Measurements from ENCODE around the gene ZNF14.

ZNF14 gene

GRCh38 chr19:19742773-19743172, 9.9 kb upstream of the ZNF14 start:
- H4K91ac ChIP-seq (ENCODE audit: low read depth, low read length, poor library complexity): no peak overlapping the region
- no peak overlapping the region for H2BK5ac ChIP-seq (ENCODE audit: low read length)
- no peak overlapping the region for H2AK5ac ChIP-seq (ENCODE audit: low read depth, low read length)
- H4K8ac ChIP-seq (ENCODE audit: low read depth, low read length): no peak overlapping the region
- WGBS, 2 donors (ENCODE audit: extremely low coverage in 2 of 2, insufficient read length in 2 of 2, insufficient replicate concordance in 1 of 2): no CpG with 5 or more reads among the region's 9 CpGs
- H3K4me1 ChIP-seq (ENCODE audit: control insufficient read depth in 2 of 2, insufficient read depth in 1 of 2, low read depth in 1 of 2, low read length in 2 of 2): no peaks in the 10 kb centered on the region
- no peak overlapping the region for H3K4me2 ChIP-seq (ENCODE audit: insufficient read depth, low read length, poor library complexity, severe bottlenecking)
- H3K36me3 ChIP-seq (replicated peaks in 1 of 2; ENCODE audit: control insufficient read depth in 2 of 2, insufficient read depth in 2 of 2, low read length in 2 of 2): no peaks in the 10 kb centered on the region
- H2BK12ac ChIP-seq (ENCODE audit: low read length): no peak overlapping the region
- no peaks in the 10 kb centered on the region for H3K27me3 ChIP-seq (ENCODE audit: control insufficient read depth in 3 of 3, insufficient read depth in 3 of 3, low read depth in 1 of 3, low read length in 3 of 3)
- no peak overlapping the region for H3K18ac ChIP-seq (ENCODE audit: low read length)
- H3K9me3 ChIP-seq (replicated peaks in 1 of 2; ENCODE audit: control insufficient read depth in 2 of 2, insufficient read depth in 1 of 2, low read depth in 1 of 2, low read length in 2 of 2): peaks cover 6 to 10% of the 10 kb centered on the region in 2 donors
- no peak overlapping the region for H3K4ac ChIP-seq (ENCODE audit: low read length)
- H3K9ac ChIP-seq (ENCODE audit: low read depth, low read length, poor library complexity): no peak overlapping the region
- no peak overlapping the region for H3K4me3 ChIP-seq (ENCODE audit: low read length in 2 of 2)
- no peak overlapping the region for H2AFZ ChIP-seq (ENCODE audit: low read length)
- no peak for DNase-seq (ENCODE audit: low spot score)
- no peak overlapping the region for H2BK15ac ChIP-seq (ENCODE audit: low read length)
- no peak overlapping the region for H3K14ac ChIP-seq (ENCODE audit: low read length)
- H2BK120ac ChIP-seq (ENCODE audit: low read depth, low read length): no peak overlapping the region
- H3K27ac ChIP-seq (replicated peaks; ENCODE audit: low read length): no peak overlapping the region
- no peaks in the 10 kb centered on the region for H3K79me1 ChIP-seq (ENCODE audit: low read depth, low read length)
- H3K23ac ChIP-seq (ENCODE audit: low read depth, low read length, poor library complexity): peak overlapping the region; percentile 38

- DNase-seq (ENCODE audit: low spot score): no peak
- Histone ChIP-seq H2BK12ac (ENCODE audit: low read length) (no peak overlapping the region), H3K4me3 (ENCODE audit: low read length in 2 of 2) (no peak overlapping the region), H3K27ac (replicated peaks; ENCODE audit: low read length) (no peak overlapping the region), H2AFZ (ENCODE audit: low read length) (no peak overlapping the region), H2BK5ac (ENCODE audit: low read length) (no peak overlapping the region), H4K91ac (ENCODE audit: low read depth, low read length, poor library complexity) (no peak overlapping the region), H3K4ac (ENCODE audit: low read length) (no peak overlapping the region), H3K23ac (ENCODE audit: low read depth, low read length, poor library complexity) (no peak overlapping the region), H3K27me3 (ENCODE audit: control insufficient read depth in 3 of 3, insufficient read depth in 3 of 3, low read depth in 1 of 3, low read length in 3 of 3) (no peaks in the 10 kb centered on the region), H3K18ac (ENCODE audit: low read length) (no peak overlapping the region), H3K9ac (ENCODE audit: low read depth, low read length, poor library complexity) (no peak overlapping the region), H3K79me1 (ENCODE audit: low read depth, low read length) (no peaks in the 10 kb centered on the region), H3K9me3 (replicated peaks in 1 of 2; ENCODE audit: control insufficient read depth in 2 of 2, insufficient read depth in 1 of 2, low read depth in 1 of 2, low read length in 2 of 2) (peaks cover 4 to 9% of the 10 kb centered on the region in 2 donors), H3K4me1 (ENCODE audit: control insufficient read depth in 2 of 2, insufficient read depth in 1 of 2, low read depth in 1 of 2, low read length in 2 of 2) (no peaks in the 10 kb centered on the region), H2AK5ac (ENCODE audit: low read depth, low read length) (no peak overlapping the region), H3K14ac (ENCODE audit: low read length) (no peak overlapping the region), H2BK15ac (ENCODE audit: low read length) (no peak overlapping the region), H3K36me3 (replicated peaks in 1 of 2; ENCODE audit: control insufficient read depth in 2 of 2, insufficient read depth in 2 of 2, low read length in 2 of 2) (no peaks in the 10 kb centered on the region), H4K8ac (ENCODE audit: low read depth, low read length) (no peak overlapping the region), H3K4me2 (ENCODE audit: insufficient read depth, low read length, poor library complexity, severe bottlenecking) (no peak overlapping the region), H2BK120ac (ENCODE audit: low read depth, low read length) (no peak overlapping the region)
- no CpG with 5 or more reads among the region's 7 CpGs for WGBS, 2 donors (ENCODE audit: extremely low coverage in 2 of 2, insufficient read length in 2 of 2, insufficient replicate concordance in 1 of 2)
These were observed 8.3 kb upstream of the ZNF14 start for GRCh38 chr19:19741184-19741583.

GRCh38 chr19:19740755-19741154, 7.8 kb upstream of the ZNF14 start:
- Histone ChIP-seq H2AK5ac (ENCODE audit: low read depth, low read length) (no peak overlapping the region), H3K4me1 (ENCODE audit: control insufficient read depth in 2 of 2, insufficient read depth in 1 of 2, low read depth in 1 of 2, low read length in 2 of 2) (no peaks in the 10 kb centered on the region), H4K91ac (ENCODE audit: low read depth, low read length, poor library complexity) (no peak overlapping the region), H2BK15ac (ENCODE audit: low read length) (no peak overlapping the region), H3K23ac (ENCODE audit: low read depth, low read length, poor library complexity) (peak overlapping the region; percentile 62), H3K9ac (ENCODE audit: low read depth, low read length, poor library complexity) (no peak overlapping the region), H3K4me2 (ENCODE audit: insufficient read depth, low read length, poor library complexity, severe bottlenecking) (no peak overlapping the region), H2BK5ac (ENCODE audit: low read length) (no peak overlapping the region), H2AFZ (ENCODE audit: low read length) (no peak overlapping the region), H2BK12ac (ENCODE audit: low read length) (no peak overlapping the region), H3K14ac (ENCODE audit: low read length) (no peak overlapping the region), H3K36me3 (replicated peaks in 1 of 2; ENCODE audit: control insufficient read depth in 2 of 2, insufficient read depth in 2 of 2, low read length in 2 of 2) (no peaks in the 10 kb centered on the region), H3K27ac (replicated peaks; ENCODE audit: low read length) (no peak overlapping the region), H3K27me3 (ENCODE audit: control insufficient read depth in 3 of 3, insufficient read depth in 3 of 3, low read depth in 1 of 3, low read length in 3 of 3) (no peaks in the 10 kb centered on the region), H3K9me3 (replicated peaks in 1 of 2; ENCODE audit: control insufficient read depth in 2 of 2, insufficient read depth in 1 of 2, low read depth in 1 of 2, low read length in 2 of 2) (peaks cover 4 to 6% of the 10 kb centered on the region in 2 donors), H4K8ac (ENCODE audit: low read depth, low read length) (no peak overlapping the region), H3K4me3 (ENCODE audit: low read length in 2 of 2) (no peak overlapping the region), H2BK120ac (ENCODE audit: low read depth, low read length) (no peak overlapping the region), H3K18ac (ENCODE audit: low read length) (peak overlapping the region; percentile 37), H3K4ac (ENCODE audit: low read length) (no peak overlapping the region), H3K79me1 (ENCODE audit: low read depth, low read length) (no peaks in the 10 kb centered on the region)
- no CpG with 5 or more reads among the region's 18 CpGs for WGBS, 2 donors (ENCODE audit: extremely low coverage in 2 of 2, insufficient read length in 2 of 2, insufficient replicate concordance in 1 of 2)
- no peak for DNase-seq (ENCODE audit: low spot score)

GRCh38 chr19:19738564-19738963, 5.7 kb upstream of the ZNF14 start:
- H2BK120ac ChIP-seq (ENCODE audit: low read depth, low read length): no peak overlapping the region
- H3K79me1 ChIP-seq (ENCODE audit: low read depth, low read length): no peaks in the 10 kb centered on the region
- no peaks in the 10 kb centered on the region for H3K36me3 ChIP-seq (replicated peaks in 1 of 2; ENCODE audit: control insufficient read depth in 2 of 2, insufficient read depth in 2 of 2, low read length in 2 of 2)
- DNase-seq (ENCODE audit: low spot score): no peak
- H3K4me1 ChIP-seq (ENCODE audit: control insufficient read depth in 2 of 2, insufficient read depth in 1 of 2, low read depth in 1 of 2, low read length in 2 of 2): no peaks in the 10 kb centered on the region
- H3K27me3 ChIP-seq (ENCODE audit: control insufficient read depth in 3 of 3, insufficient read depth in 3 of 3, low read depth in 1 of 3, low read length in 3 of 3): no peaks in the 10 kb centered on the region
- H2BK15ac ChIP-seq (ENCODE audit: low read length): peak overlapping the region; percentile 83
- H4K8ac ChIP-seq (ENCODE audit: low read depth, low read length): no peak overlapping the region
- no peak overlapping the region for H3K4ac ChIP-seq (ENCODE audit: low read length)
- H4K91ac ChIP-seq (ENCODE audit: low read depth, low read length, poor library complexity): no peak overlapping the region
- no peak overlapping the region for H2BK12ac ChIP-seq (ENCODE audit: low read length)
- no CpG with 5 or more reads among the region's 1 CpG for WGBS, 2 donors (ENCODE audit: extremely low coverage in 2 of 2, insufficient read length in 2 of 2, insufficient replicate concordance in 1 of 2)
- H3K4me3 ChIP-seq (ENCODE audit: low read length in 2 of 2): no peak overlapping the region
- no peak overlapping the region for H2AFZ ChIP-seq (ENCODE audit: low read length)
- no peak overlapping the region for H3K4me2 ChIP-seq (ENCODE audit: insufficient read depth, low read length, poor library complexity, severe bottlenecking)
- peak overlapping the region; percentile 43 for H3K23ac ChIP-seq (ENCODE audit: low read depth, low read length, poor library complexity)
- H3K14ac ChIP-seq (ENCODE audit: low read length): peak overlapping the region; percentile 31
- peaks cover 6 to 13% of the 10 kb centered on the region in 2 donors for H3K9me3 ChIP-seq (replicated peaks in 1 of 2; ENCODE audit: control insufficient read depth in 2 of 2, insufficient read depth in 1 of 2, low read depth in 1 of 2, low read length in 2 of 2)
- no peak overlapping the region for H2AK5ac ChIP-seq (ENCODE audit: low read depth, low read length)
- H3K9ac ChIP-seq (ENCODE audit: low read depth, low read length, poor library complexity): no peak overlapping the region
- H3K27ac ChIP-seq (replicated peaks; ENCODE audit: low read length): no peak overlapping the region
- peak overlapping the region; percentile 16 for H3K18ac ChIP-seq (ENCODE audit: low read length)
- no peak overlapping the region for H2BK5ac ChIP-seq (ENCODE audit: low read length)

All from neuronal stem cell (in vitro differentiated cells).